Activated CD8-positive, alpha-beta memory T cell treated with anti-CD3 and anti-CD28 coated beads for 4 hours (primary cell): ENCODE results near the gene TMEM9.

ENCODE experiments used
- DNase-seq, 2 donors: peaks; one replicate each; pipeline ENCODE4 v3.0.0-alpha.2; 2020; ENCODE audit warnings: low read depth in 2 of 2

TMEM9 gene

GRCh38 chr1:201145816-201146215 is 8.5 kb downstream of the TMEM9 start:
- no peak for DNase-seq

GRCh38 chr1:201145132-201145531 is 9.1 kb downstream of the TMEM9 start:
- DNase-seq: no peak

- no peak for DNase-seq
Measured at GRCh38 chr1:201144701-201145100, 9.6 kb downstream of the TMEM9 start.

- no peak for DNase-seq
Measured at GRCh38 chr1:201143726-201144635, 10.3 kb downstream of the TMEM9 start.

GRCh38 chr1:201142849-201143725 is 11.2 kb downstream of the TMEM9 start:
- no peak for DNase-seq

GRCh38 chr1:201142011-201142848 is 12.0 kb downstream of the TMEM9 start:
- DNase-seq: no peak

GRCh38 chr1:201141418-201141817 is 12.9 kb downstream of the TMEM9 start:
- no peak for DNase-seq

- no peak for DNase-seq
Measured at GRCh38 chr1:201140941-201141260, 13.4 kb downstream of the TMEM9 start.

GRCh38 chr1:201140235-201140940 is 13.9 kb downstream of the TMEM9 start:
- no peak for DNase-seq

- DNase-seq: no peak
Measured at GRCh38 chr1:201139756-201140155, 14.5 kb downstream of the TMEM9 start.

- no peak for DNase-seq
Measured at GRCh38 chr1:201139306-201139705, 15.0 kb downstream of the TMEM9 start.

GRCh38 chr1:201138311-201138840 is 15.9 kb downstream of the TMEM9 start:
- DNase-seq: no peak

- DNase-seq: no peak
Measured at GRCh38 chr1:201137579-201138310, 16.5 kb downstream of the TMEM9 start.

- DNase-seq: no peak
Measured at GRCh38 chr1:201137024-201137392, 17.3 kb downstream of the TMEM9 start.

GRCh38 chr1:201136355-201137023 is 17.8 kb downstream of the TMEM9 start:
- DNase-seq: no peak

- no peak for DNase-seq
Measured at GRCh38 chr1:201134405-201134804, 19.9 kb downstream of the TMEM9 start.

GRCh38 chr1:201131398-201131797 is 22.9 kb downstream of the TMEM9 start:
- DNase-seq: no peak

- no peak for DNase-seq
Measured at GRCh38 chr1:201128962-201129361, 25.3 kb downstream of the TMEM9 start.

- DNase-seq: no peak
Measured at GRCh38 chr1:201128476-201128875, 25.8 kb downstream of the TMEM9 start.
